Mesenchymal stem cell (in vitro differentiated cells and primary cell): ENCODE data around the gene TTPAL.

Source experiments
- DNase-seq: peaks from one replicate; pipeline ENCODE4 v3.0.0-alpha.2; 2013
- H2AFZ ChIP-seq: one replicate; pipeline ENCODE4 v1.6.1; 2013; ENCODE audit warnings: low read depth, mild to moderate bottlenecking, control low read depth, inconsistent platforms, low read length, moderate library complexity
- H2AK5ac ChIP-seq: 2 replicates; pipeline ENCODE4 v1.6.1; 2013; ENCODE audit warnings: low read length, moderate library complexity, mild to moderate bottlenecking, inconsistent platforms; ENCODE audit not compliant: severe bottlenecking
- H2BK120ac ChIP-seq: one replicate; pipeline ENCODE4 v1.6.1; 2013; ENCODE audit warnings: low read depth, mild to moderate bottlenecking, inconsistent platforms, low read length, moderate library complexity
- H2BK12ac ChIP-seq, 2 experiments: one replicate each; pipeline ENCODE4 v1.6.1; 2013; ENCODE audit warnings: inconsistent platforms in 2 of 2, low read length in 2 of 2, mild to moderate bottlenecking in 2 of 2, moderate library complexity in 2 of 2, control low read depth in 1 of 2
- H2BK15ac ChIP-seq: one replicate; pipeline ENCODE4 v1.6.1; 2013; ENCODE audit warnings: mild to moderate bottlenecking, low read depth, inconsistent platforms; ENCODE audit not compliant: poor library complexity, severe bottlenecking
- H2BK5ac ChIP-seq: 2 replicates; pipeline ENCODE4 v1.6.1; 2013; ENCODE audit warnings: low read depth, mild to moderate bottlenecking, low read length, control low read depth, inconsistent platforms; ENCODE audit not compliant: poor library complexity, severe bottlenecking
- H3K14ac ChIP-seq, 2 experiments: one replicate each; pipeline ENCODE4 v1.6.1; 2013; ENCODE audit warnings: inconsistent platforms in 2 of 2, low read length in 2 of 2, control low read depth in 1 of 2, mild to moderate bottlenecking in 1 of 2, moderate library complexity in 1 of 2
- H3K18ac ChIP-seq, 2 experiments: one replicate each; pipeline ENCODE4 v1.6.1; 2013; ENCODE audit warnings: inconsistent platforms in 2 of 2, low read length in 2 of 2, control low read depth in 1 of 2, low read depth in 1 of 2, mild to moderate bottlenecking in 1 of 2
- H3K23ac ChIP-seq, 2 experiments: one replicate each; pipeline ENCODE4 v1.6.1; 2013; ENCODE audit warnings: inconsistent platforms in 2 of 2, low read length in 2 of 2, mild to moderate bottlenecking in 2 of 2, moderate library complexity in 2 of 2, control low read depth in 1 of 2
- H3K27ac ChIP-seq: 2 replicates; pipeline ENCODE4 v1.5.1; 2013; ENCODE audit warnings: mild to moderate bottlenecking, moderate library complexity, low read length, control low read depth, inconsistent platforms; ENCODE audit not compliant: poor library complexity, severe bottlenecking
- H3K27me3 ChIP-seq, 2 experiments: 2 replicates each; pipeline versions ENCODE4 v1.6.1 to v1.7.0; 2013; ENCODE audit warnings: low read length in 2 of 2, mild to moderate bottlenecking in 2 of 2, moderate library complexity in 2 of 2, control low read depth in 1 of 2, inconsistent platforms in 1 of 2; ENCODE audit not compliant: control insufficient read depth in 1 of 2, insufficient read depth in 1 of 2
- H3K36me3 ChIP-seq, 2 experiments: 2 replicates each; pipeline versions ENCODE4 v1.6.1 to v1.7.0; 2013; ENCODE audit warnings: low read length in 2 of 2, control low read depth in 1 of 2, inconsistent platforms in 1 of 2, low read depth in 1 of 2, mild to moderate bottlenecking in 1 of 2; ENCODE audit not compliant: insufficient read depth in 2 of 2, control insufficient read depth in 1 of 2
- H3K4ac ChIP-seq, 2 experiments: one replicate each; pipeline ENCODE4 v1.6.1; 2013; ENCODE audit warnings: inconsistent platforms in 2 of 2, low read length in 2 of 2, mild to moderate bottlenecking in 2 of 2, moderate library complexity in 2 of 2, control low read depth in 1 of 2, low read depth in 1 of 2
- H3K4me1 ChIP-seq: 2 replicates; pipeline ENCODE4 v1.6.1; 2013; ENCODE audit warnings: low read depth, low read length, control low read depth; ENCODE audit not compliant: control insufficient read depth, insufficient read depth
- H3K4me2 ChIP-seq: 2 replicates; pipeline ENCODE4 v1.6.1; 2013; ENCODE audit warnings: low read length, mild to moderate bottlenecking, inconsistent platforms; ENCODE audit not compliant: poor library complexity, severe bottlenecking
- H3K4me3 ChIP-seq, 2 experiments: 2 replicates each; pipeline versions ENCODE4 v1.5.1 to v1.7.0; 2013; ENCODE audit warnings: low read length in 2 of 2, mild to moderate bottlenecking in 2 of 2, control low read depth in 1 of 2, low read depth in 1 of 2; ENCODE audit not compliant: insufficient read depth in 1 of 2
- H3K79me1 ChIP-seq: replicated peaks from 2 replicates; pipeline ENCODE4 v1.6.1; 2013; ENCODE audit warnings: mild to moderate bottlenecking, control low read depth, low read length, inconsistent platforms; ENCODE audit not compliant: poor library complexity, severe bottlenecking
- H3K9ac ChIP-seq: 2 replicates; pipeline ENCODE4 v1.7.0; 2013; ENCODE audit warnings: mild to moderate bottlenecking, low read length, moderate library complexity
- H3K9me3 ChIP-seq: 2 replicates; pipeline ENCODE4 v1.7.0; 2013; ENCODE audit warnings: mild to moderate bottlenecking, low read length; ENCODE audit not compliant: control insufficient read depth
- H4K8ac ChIP-seq: one replicate; pipeline ENCODE4 v1.6.1; 2013; ENCODE audit warnings: inconsistent platforms, mild to moderate bottlenecking, low read length, moderate library complexity
- H4K91ac ChIP-seq: one replicate; pipeline ENCODE4 v1.6.1; 2013; ENCODE audit warnings: mild to moderate bottlenecking, low read length, inconsistent platforms
- WGBS: methylation state at CpG from one replicate; pipeline ENCODE4 v1.1.7; 2013; ENCODE audit warnings: mixed read lengths; 5-methylcytosine and 5-hydroxymethylcytosine counted together

Gene TTPAL

DNA sequence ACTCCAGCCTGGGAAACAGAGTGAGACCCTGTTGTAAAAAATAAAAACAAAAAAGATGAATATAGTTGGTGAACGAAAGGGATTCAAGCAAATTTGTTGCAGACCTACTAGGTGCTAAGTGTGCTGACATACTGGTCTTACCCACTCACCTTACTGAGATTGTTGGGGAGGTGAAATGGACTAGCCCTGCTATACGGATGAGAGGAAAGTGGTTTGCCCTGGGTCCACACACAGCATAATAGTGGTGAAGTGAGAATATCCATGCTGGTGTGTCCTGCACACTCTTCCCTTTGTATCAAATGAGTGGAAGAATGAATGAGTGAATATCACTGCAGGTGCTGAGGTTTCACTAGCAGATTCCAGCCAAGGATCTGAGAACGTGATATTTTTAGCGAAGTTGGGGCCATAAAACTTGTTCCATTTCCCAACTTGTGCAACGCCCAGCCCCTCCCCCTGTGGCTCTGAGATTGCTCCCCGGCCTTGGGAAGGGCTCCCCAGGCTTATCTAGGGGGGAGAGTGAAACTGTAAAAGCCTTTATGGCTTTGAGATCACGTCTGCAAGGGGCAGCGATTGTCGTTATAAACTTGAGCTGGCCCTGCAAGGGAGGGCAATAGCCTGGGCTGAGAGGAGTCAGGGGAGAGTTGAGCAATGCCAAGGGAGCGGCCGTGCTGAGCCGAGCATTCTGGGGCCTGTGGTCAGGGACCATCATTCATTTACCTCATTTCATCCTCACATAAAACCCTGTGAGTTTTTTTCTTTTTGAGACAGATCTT is 33.2 kb upstream of the TTPAL start:
- no peak overlapping the region for H3K4me2 ChIP-seq
- H3K36me3 ChIP-seq = no peaks in the 10 kb centered on the region
- no peak for DNase-seq
- peaks cover 8 to 25% of the 10 kb centered on the region in 2 experiments for H3K27me3 ChIP-seq
- no peak overlapping the region for H2BK120ac ChIP-seq
- H3K18ac ChIP-seq = no peak overlapping the region
- H4K91ac ChIP-seq = no peak overlapping the region
- no peak overlapping the region for H2AK5ac ChIP-seq
- no peak overlapping the region for H3K4ac ChIP-seq
- 50% methylated on average over 12 of the region's 12 CpGs for WGBS
- no peak overlapping the region for H3K23ac ChIP-seq
- no peak overlapping the region for H3K14ac ChIP-seq
- no peaks in the 10 kb centered on the region for H3K4me1 ChIP-seq
- no peak overlapping the region for H3K4me3 ChIP-seq
- no peak overlapping the region for H3K27ac ChIP-seq
- no peaks in the 10 kb centered on the region for H3K79me1 ChIP-seq
- no peak overlapping the region for H3K9ac ChIP-seq
- no peak overlapping the region for H2BK15ac ChIP-seq
- no peak overlapping the region for H2BK12ac ChIP-seq
- H3K9me3 ChIP-seq = no peaks in the 10 kb centered on the region
- H2AFZ ChIP-seq = no peak overlapping the region
- no peak overlapping the region for H4K8ac ChIP-seq
- no peak overlapping the region for H2BK5ac ChIP-seq

DNA sequence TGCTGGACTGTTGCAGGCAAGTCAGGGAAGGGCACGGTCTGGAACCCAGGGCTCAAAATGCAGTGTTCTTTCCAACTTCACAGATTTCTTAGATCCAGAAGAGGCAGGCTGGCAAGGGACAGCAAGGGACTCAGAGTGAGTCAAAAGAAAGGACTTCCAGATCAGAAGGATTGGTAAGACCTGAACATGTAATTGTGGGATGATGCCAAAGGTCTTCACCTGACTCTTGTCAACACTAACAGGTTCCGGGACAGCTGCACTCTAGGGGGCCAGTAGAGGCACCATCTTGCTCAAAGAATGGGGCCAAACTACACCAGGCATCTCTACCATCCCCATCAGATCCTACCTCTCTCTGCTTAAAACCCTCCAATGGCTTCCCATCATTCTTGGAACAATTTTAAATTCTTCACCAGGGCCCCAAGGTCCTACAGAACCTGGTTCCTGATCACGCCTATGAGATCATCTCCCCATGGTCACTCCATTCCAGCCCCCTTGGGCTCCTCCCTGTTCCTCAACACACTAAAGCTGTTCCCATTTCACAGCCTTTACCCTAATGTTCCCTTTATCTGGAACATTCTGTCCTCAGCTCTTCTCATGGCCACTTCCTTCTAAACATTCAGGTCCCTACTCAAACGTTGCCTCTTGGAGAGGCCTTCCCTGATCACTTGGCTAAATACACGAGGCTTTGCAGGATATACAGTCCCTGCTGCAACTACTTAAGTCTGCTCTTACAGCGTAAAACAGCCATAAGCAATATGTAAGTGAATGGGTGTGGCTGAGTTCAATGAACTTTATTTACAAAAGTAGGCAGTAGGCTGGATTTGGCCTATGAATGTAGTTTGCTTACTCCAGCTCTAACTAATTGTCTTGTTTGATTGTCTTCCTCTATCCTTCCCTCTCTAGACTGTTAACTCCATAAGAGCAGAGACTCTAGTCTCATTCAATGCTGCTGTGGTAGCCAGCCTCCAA is 29.6 kb upstream of the TTPAL start:
- no peak overlapping the region for H3K4me2 ChIP-seq
- H3K79me1 ChIP-seq = no peaks in the 10 kb centered on the region
- H2AFZ ChIP-seq = no peak overlapping the region
- H3K36me3 ChIP-seq = no peaks in the 10 kb centered on the region
- 66% methylated on average over 6 of the region's 6 CpGs for WGBS
- no peaks in the 10 kb centered on the region for H3K9me3 ChIP-seq
- H2BK120ac ChIP-seq = no peak overlapping the region
- H3K27ac ChIP-seq = no peak overlapping the region
- H2AK5ac ChIP-seq = no peak overlapping the region
- no peak overlapping the region for H3K9ac ChIP-seq
- H3K18ac ChIP-seq = no peak overlapping the region
- DNase-seq = no peak
- H3K14ac ChIP-seq = no peak overlapping the region
- no peak overlapping the region for H4K8ac ChIP-seq
- no peak overlapping the region for H3K4ac ChIP-seq
- no peak overlapping the region for H2BK5ac ChIP-seq
- H3K4me3 ChIP-seq = no peak overlapping the region
- no peak overlapping the region for H3K23ac ChIP-seq
- no peaks in the 10 kb centered on the region for H3K4me1 ChIP-seq
- H3K27me3 ChIP-seq = peaks cover 19 to 37% of the 10 kb centered on the region in 2 experiments
- H2BK15ac ChIP-seq = no peak overlapping the region
- H2BK12ac ChIP-seq = no peak overlapping the region
- H4K91ac ChIP-seq = no peak overlapping the region

DNA sequence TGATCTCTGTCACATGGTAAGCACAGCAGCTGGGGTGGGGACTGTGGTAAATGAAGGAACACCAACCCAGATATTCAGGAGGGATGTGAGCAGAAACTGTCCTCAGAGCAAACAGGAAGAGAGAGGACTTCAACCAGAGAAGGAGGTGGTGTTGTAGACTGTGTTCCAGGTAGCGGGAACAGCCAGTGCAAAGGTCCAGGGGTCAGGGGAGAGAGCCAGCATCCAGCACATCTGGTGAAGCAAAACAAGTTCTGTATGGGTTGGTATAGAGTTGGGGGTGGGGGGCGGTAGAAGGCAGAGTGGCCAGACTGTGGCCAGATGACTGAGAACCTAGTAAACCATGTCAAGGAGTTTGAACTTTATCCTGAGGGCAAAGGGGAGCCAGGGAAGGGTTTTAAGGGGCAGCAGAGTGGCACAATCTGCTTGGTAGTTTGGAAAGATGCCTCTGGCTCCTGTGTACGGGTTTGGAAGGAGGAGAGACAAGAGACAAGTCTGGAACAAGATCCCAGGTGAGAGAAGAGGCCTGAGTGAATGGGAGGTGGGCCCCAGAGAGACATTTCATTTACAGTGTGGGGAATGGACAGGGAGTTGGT is 27.8 kb upstream of the TTPAL start:
- Histone ChIP-seq H2AFZ (no peak overlapping the region), H3K9me3 (no peaks in the 10 kb centered on the region), H4K91ac (no peak overlapping the region), H3K4me1 (no peaks in the 10 kb centered on the region), H3K4me3 (no peak overlapping the region), H2BK12ac (no peak overlapping the region), H2BK5ac (no peak overlapping the region), H3K4ac (no peak overlapping the region), H3K79me1 (no peaks in the 10 kb centered on the region), H3K23ac (no peak overlapping the region), H2BK120ac (no peak overlapping the region), H2AK5ac (no peak overlapping the region), H2BK15ac (no peak overlapping the region), H3K36me3 (no peaks in the 10 kb centered on the region), H3K4me2 (no peak overlapping the region), H3K18ac (peak overlapping the region in 1 of 2 experiments; percentile 48), H3K27me3 (peaks cover 19 to 42% of the 10 kb centered on the region in 2 experiments), H3K9ac (no peak overlapping the region), H4K8ac (no peak overlapping the region), H3K27ac (no peak overlapping the region), H3K14ac (no peak overlapping the region)
- WGBS = 67% methylated on average over 3 of the region's 3 CpGs
- DNase-seq = no peak
